GM19351 (cell line): ENCODE results near the gene FAM13A.
"Not testable (repeated sequence)": the region's sequence is repeated elsewhere in the genome, so short reads cannot be mapped to it uniquely, and the experiment has no call there.

ENCODE experiments used
- ATAC-seq: cut with Tn5 transposase; IDR thresholded peaks from one replicate; pipeline ENCODE4 v1.9.1; 2021; ENCODE audit warnings: mild to moderate bottlenecking, moderate library complexity; ENCODE audit not compliant: unreplicated experiment

Gene FAM13A

GRCh38 chr4:89056953-89057398 is at the start of gene FAM13A:
TSS of gene FAM13A (minus strand) at chr4:89057185. CDS start at chr4:89056964, 221 bp downstream.
- ATAC-seq: no peak

- no peak for ATAC-seq
These were observed 48.7 kb upstream of the FAM13A start for GRCh38 chr4:89105726-89106125.

DNA sequence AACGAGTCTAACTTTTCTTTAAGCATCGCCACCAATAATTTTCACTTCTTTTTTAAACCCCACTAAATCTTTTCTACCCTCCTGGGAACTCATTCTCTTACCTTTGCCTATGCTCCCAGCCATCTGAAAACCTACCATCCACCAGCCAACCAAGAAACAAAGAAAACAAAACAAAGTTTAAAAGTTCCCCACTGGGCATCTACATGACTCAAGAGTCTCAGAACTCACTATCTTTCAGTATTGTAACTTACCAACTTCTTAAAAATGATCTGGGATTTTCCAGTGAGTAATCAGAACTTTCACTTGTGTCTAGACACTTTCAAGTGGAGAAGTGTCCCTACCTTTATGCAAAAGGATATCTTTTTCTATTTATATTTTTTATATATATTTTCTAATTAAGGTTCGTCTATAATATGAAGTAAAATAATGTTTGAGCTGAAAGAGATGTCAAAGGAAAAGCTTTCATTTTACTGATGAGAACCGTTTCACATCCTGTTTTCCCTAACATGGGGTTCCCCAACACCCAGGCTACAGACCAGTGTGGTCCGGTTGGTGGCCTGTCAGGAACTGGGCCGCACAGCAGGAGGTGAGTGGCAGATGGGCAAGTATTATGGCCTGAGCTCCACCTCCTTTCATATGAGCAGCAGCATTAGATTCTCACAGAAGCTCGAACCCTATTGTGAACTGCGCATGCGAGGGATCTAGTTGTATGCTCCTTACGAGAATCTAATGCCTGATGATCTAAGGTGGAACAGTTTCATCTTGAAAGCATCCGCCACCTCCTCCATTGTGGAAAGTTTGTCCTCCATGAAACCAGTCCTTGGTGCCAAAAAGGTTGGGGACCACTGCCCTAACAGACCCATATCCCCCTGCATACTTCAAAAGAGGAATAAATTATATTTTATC is 44.5 kb upstream of the FAM13A start:
- peak; percentile 94 for ATAC-seq

GRCh38 chr4:89100853-89101252 is 43.9 kb upstream of the FAM13A start:
- ATAC-seq: no peak

GRCh38 chr4:89099471-89099870 is 42.5 kb upstream of the FAM13A start:
- ATAC-seq: no peak

GRCh38 chr4:89099034-89099433 is 42.0 kb upstream of the FAM13A start:
- no peak for ATAC-seq

DNA sequence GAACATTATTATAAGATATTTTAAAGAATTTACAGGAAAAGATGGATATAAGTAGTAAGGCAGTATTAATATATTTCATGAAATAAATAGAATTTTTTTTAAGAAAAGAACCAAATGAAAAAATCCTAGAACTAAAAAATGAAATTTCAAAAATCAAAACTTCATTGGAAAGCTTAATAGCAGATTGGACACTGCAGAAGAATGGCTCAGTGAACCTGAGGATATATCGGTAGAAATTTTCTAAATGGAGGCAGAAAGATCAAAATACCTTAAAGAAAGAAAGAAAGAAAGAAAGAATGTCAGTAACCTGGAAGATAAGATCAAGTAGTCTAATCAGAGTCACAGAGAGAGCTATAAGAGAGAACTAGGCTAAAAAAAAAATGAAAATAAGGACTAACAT is 21.3 kb upstream of the FAM13A start:
- no peak for ATAC-seq

DNA sequence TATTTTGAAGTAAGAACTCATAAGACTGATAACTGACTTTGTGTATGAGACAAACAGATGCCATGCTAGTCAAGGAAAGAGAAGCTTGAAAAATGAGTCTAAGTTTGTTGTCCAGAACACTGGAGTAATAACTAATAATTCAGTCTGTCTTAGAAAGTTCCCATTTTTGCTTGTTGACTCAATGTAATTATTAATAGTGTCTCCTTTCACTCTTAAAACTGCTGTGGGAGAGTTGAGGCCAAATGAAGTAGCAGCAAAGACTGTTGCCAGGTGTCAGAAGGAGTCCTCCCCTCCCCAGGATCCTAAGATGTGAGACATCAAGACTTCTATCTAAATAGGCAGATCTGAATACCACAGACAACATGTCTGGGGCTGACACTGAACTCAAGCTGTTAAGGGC is 20.8 kb upstream of the FAM13A start:
- ATAC-seq: no peak

- ATAC-seq: no peak
These were observed 15.9 kb upstream of the FAM13A start for GRCh38 chr4:89072921-89073320.

GRCh38 chr4:89071311-89071710 is 14.3 kb upstream of the FAM13A start:
- no peak for ATAC-seq

DNA sequence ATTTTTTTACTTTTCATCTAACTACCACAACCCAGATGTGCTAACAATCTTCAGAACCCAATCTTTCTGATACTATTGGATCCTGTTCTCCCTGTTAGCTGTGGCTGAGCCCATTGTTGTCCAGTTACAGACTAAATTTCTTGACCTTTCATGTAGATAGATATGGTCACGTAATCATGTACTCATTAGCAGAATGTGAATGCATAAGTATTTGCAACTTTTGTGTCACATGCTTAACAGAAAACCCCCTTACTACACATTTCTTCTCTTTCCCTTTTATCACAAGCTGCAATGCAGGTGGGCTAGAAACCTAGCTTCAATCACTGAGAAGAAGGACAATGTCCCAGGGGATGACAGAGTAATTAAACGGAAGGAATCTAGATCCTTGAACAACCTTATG is 13.1 kb upstream of the FAM13A start:
- peak; percentile 46 for ATAC-seq

GRCh38 chr4:89069481-89069880 is 12.5 kb upstream of the FAM13A start:
- ATAC-seq: peak; percentile 87

GRCh38 chr4:89067417-89067816 is 10.4 kb upstream of the FAM13A start:
- no peak for ATAC-seq

- no peak for ATAC-seq
These were observed 7.9 kb upstream of the FAM13A start for GRCh38 chr4:89064848-89065247.

DNA sequence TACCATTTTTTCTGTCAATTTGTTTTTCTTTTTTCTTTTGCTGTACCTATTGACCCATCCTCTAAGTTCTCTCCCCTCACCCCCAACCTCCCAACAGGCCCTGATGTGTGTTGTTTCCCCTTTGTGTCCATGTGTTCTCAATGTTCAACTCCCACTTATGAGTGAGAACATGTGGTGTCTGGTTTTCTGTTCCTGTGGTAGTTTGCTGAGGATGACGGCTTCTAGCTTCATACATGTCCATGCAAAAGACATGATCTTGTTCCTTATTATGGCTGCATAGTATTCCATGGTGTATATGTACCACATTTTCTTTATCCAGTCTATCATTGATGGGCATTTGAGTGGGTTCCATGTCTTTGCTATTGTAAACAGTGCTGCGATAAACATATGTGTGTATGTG is 859 bp upstream of the FAM13A start:
- not testable (repeated sequence) for ATAC-seq

DNA sequence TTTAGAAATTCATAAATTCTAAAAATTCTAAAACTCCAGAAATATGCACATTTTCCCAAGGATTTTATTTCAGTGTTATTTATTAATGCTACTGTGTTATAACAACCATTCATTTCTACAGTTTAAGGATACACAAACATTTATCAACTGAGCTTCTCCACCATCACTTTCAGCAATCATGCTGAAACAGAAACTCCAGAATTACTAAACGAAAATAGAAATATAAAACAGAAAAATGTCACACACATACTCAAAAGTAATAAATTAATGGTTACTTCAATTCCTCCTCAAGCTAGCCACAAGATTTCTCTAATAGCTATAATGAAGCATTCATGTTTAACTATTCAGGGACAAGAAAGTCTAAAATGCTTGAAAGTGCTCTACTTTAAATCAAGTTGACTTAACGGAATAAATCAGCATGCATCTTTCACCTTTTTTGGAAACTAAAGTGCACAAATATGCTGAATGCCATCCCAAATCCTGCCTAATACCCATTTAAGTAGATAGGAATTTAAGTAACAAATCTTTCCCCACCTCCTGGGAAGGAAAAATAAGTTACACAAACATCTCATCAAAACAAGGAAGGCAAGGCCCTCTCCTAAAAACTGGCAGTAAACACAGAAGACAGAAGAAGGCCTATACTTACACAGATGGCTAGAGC is 563 bp downstream of the FAM13A start:
- ATAC-seq: no peak

DNA sequence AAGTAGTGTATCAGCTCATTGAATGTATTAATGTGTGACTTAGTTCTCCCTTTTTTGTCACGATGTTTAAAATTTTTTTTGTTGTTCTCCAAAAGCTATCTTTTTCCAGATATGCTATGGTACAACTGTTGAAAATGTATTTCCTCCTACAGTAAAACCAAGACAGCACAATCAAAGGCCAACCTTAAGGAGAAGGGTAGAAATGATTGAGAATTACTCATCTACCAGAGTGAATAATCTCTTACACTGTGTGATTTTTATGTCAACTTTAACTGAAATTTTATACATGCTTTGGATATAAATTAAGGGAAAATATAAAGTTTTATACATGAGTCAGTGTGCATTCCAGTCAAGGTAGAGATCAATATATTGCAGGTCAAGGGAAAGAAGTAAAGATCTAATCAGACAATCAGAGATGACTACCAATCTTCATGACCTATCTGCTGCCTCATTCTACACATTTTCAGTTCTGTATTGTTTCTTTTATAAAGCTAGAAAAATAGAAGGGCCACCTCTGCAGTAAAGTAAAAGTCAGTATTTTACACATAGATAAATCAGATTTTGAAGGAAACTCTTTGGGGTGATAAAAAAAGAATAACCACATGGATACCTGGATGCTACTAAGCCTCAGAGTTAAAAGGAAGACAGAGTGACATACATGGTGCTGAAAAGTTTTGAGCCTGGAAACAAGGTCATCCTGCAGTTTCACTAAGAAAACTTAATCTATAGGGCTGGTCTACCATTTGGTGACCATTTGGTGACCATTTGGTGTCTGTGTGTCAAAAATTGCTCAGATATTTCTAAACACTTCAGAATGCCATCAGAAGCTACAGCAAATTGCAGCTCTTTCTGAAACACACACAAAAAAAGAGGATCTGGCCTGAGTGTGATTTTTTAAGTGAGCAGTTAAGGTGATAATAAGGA is 1.6 kb downstream of the FAM13A start:
- no peak for ATAC-seq

GRCh38 chr4:89054627-89055026 is 2.4 kb downstream of the FAM13A start:
- ATAC-seq: no peak

GRCh38 chr4:89049853-89050252 is 7.1 kb downstream of the FAM13A start:
- no peak for ATAC-seq

GRCh38 chr4:89048906-89049601 is 7.9 kb downstream of the FAM13A start:
- ATAC-seq: no peak
